ENCODE data around the gene CNPY1. TPM values are rescaled to one million over a fixed set of nuclear protein-coding genes. Genes with fewer than 3 reads are reported as not detected.

The CNPY1 gene
- total and polyA plus RNA-seq, 2 of the 8 experiments (the other 6 are each of a cell fraction or from before 2014, with no cell fraction given): not detected

GRCh38 chr7:155487509-155488482 lies 58.6 kb downstream of the CNPY1 start (continued):
- TF ChIP-seq TAF1 (IDR thresholded peaks at IDR 0.05; ENCODE audit: low read depth, low read length): no peak
- no peak for TF ChIP-seq ATF3 (IDR thresholded peaks at IDR 0.05; ENCODE audit: insufficient read depth, low read depth, low read length)
- no peak for TF ChIP-seq GTF2F1 (IDR thresholded peaks at IDR 0.05; ENCODE audit: borderline replicate concordance, low read depth, low read length)
- no peak for TF ChIP-seq HDAC2 (IDR thresholded peaks at IDR 0.05; ENCODE audit: borderline replicate concordance in 1 of 2, low read depth in 2 of 2, low read length in 2 of 2)
- no peak for TF ChIP-seq CEBPB (IDR thresholded peaks at IDR 0.05; ENCODE audit: low read depth, low read length)
- no peak for TF ChIP-seq JUN (IDR thresholded peaks at IDR 0.05; ENCODE audit: low read depth, low read length)
- no peak for TF ChIP-seq SAP30 (IDR thresholded peaks at IDR 0.05; ENCODE audit: insufficient read depth, insufficient replicate concordance, low read length)
- no peak for TF ChIP-seq SP1 (IDR thresholded peaks at IDR 0.05; ENCODE audit: low read depth, low read length)

Data from H1 (cell line).